Right atrium auricular region (tissue), 2 donors: ENCODE results near the gene HUS1. TPM values are rescaled to one million over a fixed set of nuclear protein-coding genes. Genes with fewer than 3 reads are reported as not detected.
"Not testable (repeated sequence)": the region's sequence is repeated elsewhere in the genome, so short reads cannot be mapped to it uniquely, and the experiment has no call there.

ENCODE experiments used
- DNase-seq: peaks from one replicate; pipeline ENCODE4 v3.0.0-alpha.2; 2019; ENCODE audit warnings: low spot score
- H3K27ac ChIP-seq, 2 donors: fragments of 200-600 bp; sonication (generic); 1 replicate in 1 of 2; 2 replicates in 1 of 2; pipeline ENCODE4 v1.5.1; 2016 to 2019
- H3K27me3 ChIP-seq, 2 donors: fragments of 200-600 bp; sonication (generic); one replicate each; pipeline versions ENCODE4 v1.5.1 to v1.6.0; 2017 to 2019
- H3K36me3 ChIP-seq: fragments of 200-600 bp; sonication (generic); one replicate; pipeline ENCODE4 v1.5.1; 2016
- H3K4me1 ChIP-seq, 2 donors: fragments of 200-600 bp; sonication (generic); one replicate each; pipeline versions ENCODE4 v1.5.1 to v1.6.0; 2017 to 2019
- H3K4me3 ChIP-seq, 2 donors: fragments of 200-600 bp; sonication (generic); 1 replicate in 1 of 2; 2 replicates in 1 of 2; pipeline ENCODE4 v1.5.1; 2017 to 2019; ENCODE audit warnings: mild to moderate bottlenecking in 1 of 2, moderate library complexity in 1 of 2
- H3K9me3 ChIP-seq, 2 donors: fragments of 200-600 bp; sonication (generic); one replicate each; pipeline ENCODE4 v1.5.1; 2019
- total RNA-seq, 2 donors: library from RNA; depleted of rRNA; stranded (reverse); fragments of >200 nt; gene quantifications; one replicate each; pipeline ENCODE4 v1.1.0, GENCODE V29; 2016
- TF ChIP-seq, protein P1 (sequence below), 2 donors: fragments of 200-600 bp; sonication (generic); IDR thresholded peaks; one replicate each; pipeline ENCODE4 v1.5.1; 2019; ENCODE audit warnings: antibody characterized with exemption in 2 of 2

HUS1 gene
- total RNA-seq, 2 donors from 2014 or later, result 19.7 to 25.4 TPM

DNA sequence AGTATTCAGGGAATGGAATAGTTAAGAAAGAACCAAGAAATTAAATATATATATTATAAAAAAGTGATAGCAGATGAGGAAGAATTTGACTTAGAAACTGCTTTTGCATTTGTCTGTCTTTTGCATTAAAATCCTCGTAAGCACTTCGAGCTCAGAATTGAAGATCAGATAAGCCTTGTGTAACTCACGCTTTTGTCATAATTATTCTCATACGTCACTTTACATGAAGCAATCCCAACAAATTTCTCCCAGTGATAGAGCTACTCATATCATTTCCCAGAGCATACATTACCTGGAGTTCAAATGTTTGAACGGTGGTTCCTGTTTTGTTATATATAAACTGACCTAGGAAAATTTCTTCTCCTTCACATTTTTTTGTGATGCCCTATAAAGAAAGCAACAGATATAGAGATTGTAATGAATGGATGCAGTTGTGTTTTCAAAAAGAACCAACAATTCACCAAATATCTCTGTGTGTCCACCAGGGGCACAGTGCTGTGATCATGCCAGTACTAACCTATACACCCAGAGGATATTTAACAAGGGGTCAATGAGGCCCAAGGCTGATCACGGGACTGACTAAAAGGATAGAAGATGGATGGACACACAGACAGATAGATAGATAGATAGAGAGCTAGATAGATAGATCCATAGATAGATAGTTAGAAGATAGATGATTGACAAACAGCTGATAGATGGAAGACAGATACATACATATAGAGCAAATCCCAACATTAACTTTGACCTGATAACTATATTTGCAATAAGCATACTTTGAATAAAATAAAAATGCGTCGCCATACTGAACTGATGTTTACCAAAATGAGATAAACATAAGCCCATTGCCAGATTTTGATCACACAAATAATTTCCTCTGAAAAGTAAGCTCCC, 9.3 kb upstream of the HUS1 start:
- no peaks in the 10 kb centered on the region for H3K36me3 ChIP-seq
- H3K4me3 ChIP-seq, result no peak overlapping the region
- H3K9me3 ChIP-seq, result no peaks in the 10 kb centered on the region
- no peaks in the 10 kb centered on the region for H3K4me1 ChIP-seq
- no peaks in the 10 kb centered on the region for H3K27me3 ChIP-seq
- DNase-seq, result no peak
- no peak overlapping the region for H3K27ac ChIP-seq
- TF ChIP-seq, protein P1, sequence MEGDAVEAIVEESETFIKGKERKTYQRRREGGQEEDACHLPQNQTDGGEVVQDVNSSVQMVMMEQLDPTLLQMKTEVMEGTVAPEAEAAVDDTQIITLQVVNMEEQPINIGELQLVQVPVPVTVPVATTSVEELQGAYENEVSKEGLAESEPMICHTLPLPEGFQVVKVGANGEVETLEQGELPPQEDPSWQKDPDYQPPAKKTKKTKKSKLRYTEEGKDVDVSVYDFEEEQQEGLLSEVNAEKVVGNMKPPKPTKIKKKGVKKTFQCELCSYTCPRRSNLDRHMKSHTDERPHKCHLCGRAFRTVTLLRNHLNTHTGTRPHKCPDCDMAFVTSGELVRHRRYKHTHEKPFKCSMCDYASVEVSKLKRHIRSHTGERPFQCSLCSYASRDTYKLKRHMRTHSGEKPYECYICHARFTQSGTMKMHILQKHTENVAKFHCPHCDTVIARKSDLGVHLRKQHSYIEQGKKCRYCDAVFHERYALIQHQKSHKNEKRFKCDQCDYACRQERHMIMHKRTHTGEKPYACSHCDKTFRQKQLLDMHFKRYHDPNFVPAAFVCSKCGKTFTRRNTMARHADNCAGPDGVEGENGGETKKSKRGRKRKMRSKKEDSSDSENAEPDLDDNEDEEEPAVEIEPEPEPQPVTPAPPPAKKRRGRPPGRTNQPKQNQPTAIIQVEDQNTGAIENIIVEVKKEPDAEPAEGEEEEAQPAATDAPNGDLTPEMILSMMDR (IDR thresholded peaks at IDR 0.05), result no peak

DNA sequence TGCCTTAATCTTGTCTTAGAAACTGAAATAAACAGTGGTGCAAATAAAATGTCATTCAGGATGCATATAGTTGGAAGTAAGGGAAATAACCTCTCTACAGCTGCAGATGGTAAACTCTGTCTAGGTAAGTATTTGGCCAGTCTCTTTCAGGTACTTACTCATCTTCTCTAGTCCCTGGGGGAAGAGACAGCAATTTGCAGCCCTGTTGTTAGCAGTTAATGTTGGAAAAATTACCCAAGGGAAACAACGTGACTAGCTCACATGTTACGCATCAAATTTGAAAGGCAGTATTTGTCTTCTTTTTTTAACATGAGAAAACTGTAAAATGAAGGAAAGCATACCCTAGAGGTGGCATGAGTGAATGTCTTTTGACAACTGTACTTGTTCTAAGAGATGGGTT, 3.2 kb upstream of the HUS1 start:
- TF ChIP-seq, protein P1 (IDR thresholded peaks at IDR 0.05), result no peak
- H3K4me1 ChIP-seq, result peaks cover 0 to 13% of the 10 kb centered on the region in 2 donors
- H3K36me3 ChIP-seq, result peaks cover 7% of the 10 kb centered on the region
- no peak overlapping the region for H3K27ac ChIP-seq
- H3K27me3 ChIP-seq, result no peaks in the 10 kb centered on the region
- no peak overlapping the region for H3K4me3 ChIP-seq
- H3K9me3 ChIP-seq, result no peaks in the 10 kb centered on the region
- DNase-seq, result no peak

DNA sequence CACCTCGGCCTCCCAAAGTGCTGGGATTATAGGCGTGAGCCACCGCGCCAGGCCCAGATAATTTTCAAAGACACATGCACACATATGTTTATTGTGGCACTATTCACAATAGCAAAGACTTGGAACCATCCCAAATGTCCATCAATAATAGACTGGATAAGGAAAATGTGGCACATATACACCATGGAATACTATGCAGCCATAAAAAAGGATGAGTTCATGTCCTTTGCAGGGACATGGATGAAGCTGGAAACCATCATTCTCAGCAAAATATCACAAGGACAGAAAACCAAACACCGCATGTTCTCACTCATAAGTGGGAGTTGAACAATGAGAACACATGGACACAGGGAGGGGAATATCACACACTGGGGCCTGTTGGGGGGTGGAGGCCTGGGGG, 1.2 kb upstream of the HUS1 start:
- H3K27me3 ChIP-seq, H3K4me3 ChIP-seq, DNase-seq: not testable (repeated sequence)

DNA sequence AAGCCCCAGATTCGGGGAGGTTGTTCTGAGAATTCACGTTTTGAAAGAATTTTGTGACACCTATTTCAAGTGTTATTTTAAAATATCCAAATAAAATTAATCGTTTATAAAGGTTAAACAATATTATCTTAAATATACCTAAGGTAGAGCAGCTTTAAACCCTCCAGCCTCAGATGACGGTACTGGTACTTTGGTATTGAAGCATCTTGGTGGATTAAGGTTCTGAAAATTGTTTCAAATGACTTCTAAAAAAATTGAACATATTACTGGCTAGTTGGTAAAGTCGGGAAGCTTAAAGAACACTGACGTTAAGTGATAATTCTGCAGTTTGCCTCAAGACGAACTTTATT, 392 bp upstream of the HUS1 start:
- TF ChIP-seq, protein P1 (IDR thresholded peaks at IDR 0.05), result no peak
- Histone ChIP-seq H3K27ac (peak overlapping the region; percentile 89 to 92), H3K36me3 (peaks cover 35% of the 10 kb centered on the region), H3K27me3 (no peaks in the 10 kb centered on the region), H3K9me3 (no peaks in the 10 kb centered on the region), H3K4me1 (peaks cover 0 to 15% of the 10 kb centered on the region in 2 donors), H3K4me3 (peak overlapping the region; percentile 67 to 81)
- DNase-seq, result no peak

More for the DNA sequence above, 1.2 kb upstream of the HUS1 start:
- not testable (repeated sequence) for H3K27ac ChIP-seq, H3K9me3 ChIP-seq
- H3K36me3 ChIP-seq, result peaks cover 27% of the 10 kb centered on the region
- H3K4me1 ChIP-seq, result peaks cover 0 to 15% of the 10 kb centered on the region in 2 donors

DNA sequence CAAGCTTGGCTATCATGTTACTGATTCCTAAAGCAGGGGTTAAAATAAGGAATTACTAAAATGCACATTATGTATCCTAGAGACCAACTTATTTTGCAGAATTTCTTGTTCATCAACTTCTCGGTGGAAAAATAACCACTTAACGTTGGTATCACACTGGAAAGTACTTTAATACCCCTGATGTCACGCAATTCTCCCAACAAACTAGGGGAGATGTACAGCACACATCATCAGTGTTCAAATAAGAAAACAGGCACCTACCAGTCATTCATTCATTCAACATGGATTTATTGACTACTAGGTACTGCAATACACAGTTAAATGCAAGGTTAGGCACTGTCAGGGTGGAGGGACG, 648 bp downstream of the HUS1 start:
- peaks cover 0 to 15% of the 10 kb centered on the region in 2 donors for H3K4me1 ChIP-seq
- no peak for DNase-seq
- H3K36me3 ChIP-seq, result peaks cover 46% of the 10 kb centered on the region
- H3K4me3 ChIP-seq, result peak overlapping the region; percentile 67 to 81
- peak overlapping the region; percentile 89 to 92 for H3K27ac ChIP-seq
- TF ChIP-seq, protein P1 (IDR thresholded peaks at IDR 0.05), result no peak
- H3K27me3 ChIP-seq, result no peaks in the 10 kb centered on the region
- no peaks in the 10 kb centered on the region for H3K9me3 ChIP-seq

DNA sequence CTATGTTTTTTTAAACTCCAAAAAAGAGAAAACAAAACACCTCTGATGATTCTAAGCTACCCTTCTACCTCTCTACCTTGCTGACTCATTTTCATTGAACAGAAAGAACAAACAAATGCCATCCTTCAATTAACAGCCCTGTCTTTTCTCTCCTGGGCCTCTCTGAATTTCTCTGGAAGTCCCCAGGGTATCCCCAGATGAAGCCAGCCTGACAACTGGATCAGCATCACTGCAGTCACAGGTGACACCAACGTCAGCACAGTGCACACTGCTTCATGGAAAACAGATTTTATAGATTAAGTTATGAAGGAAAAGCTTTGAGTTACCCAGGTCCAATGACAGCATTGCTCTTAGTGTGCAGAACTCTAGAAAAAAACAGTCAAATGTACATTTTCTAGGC, 5.7 kb downstream of the HUS1 start:
- Histone ChIP-seq H3K4me1 (peaks cover 0 to 18% of the 10 kb centered on the region in 2 donors), H3K27ac (no peak overlapping the region), H3K27me3 (no peaks in the 10 kb centered on the region), H3K4me3 (no peak overlapping the region), H3K9me3 (no peaks in the 10 kb centered on the region), H3K36me3 (peaks cover 68% of the 10 kb centered on the region)
- TF ChIP-seq, protein P1 (IDR thresholded peaks at IDR 0.05), result no peak
- no peak for DNase-seq
